GM10248 (cell line): ENCODE results near the gene NKD2.

Source experiments
- CTCF ChIA-PET: fragments of 300-600 bp; sonication (Branson Sonifier 250); formaldehyde crosslinking; extraction: SDS; loops from one replicate; lab custom pipeline; 2021; ENCODE audit warnings: antibody characterized with exemption; lab: Yijun Ruan, JAX
- POLR2A ChIA-PET: fragments of 350-650 bp; sonication (Branson Sonifier 250); formaldehyde crosslinking; extraction: SDS; loops from one replicate; lab custom pipeline; 2020; ENCODE audit warnings: antibody characterized with exemption; lab: Yijun Ruan, JAX
- DNase-seq: peaks from one replicate; pipeline ENCODE4 v3.0.0; 2012; ENCODE audit errors: extremely low spot score
- CTCF ChIP-seq: IDR thresholded peaks from 2 replicates; pipeline ENCODE4 v1.5.1; 2012; ENCODE audit warnings: mild to moderate bottlenecking, low read depth; ENCODE audit errors: extremely low read depth, missing control alignments, control extremely low read depth

The NKD2 gene

DNA sequence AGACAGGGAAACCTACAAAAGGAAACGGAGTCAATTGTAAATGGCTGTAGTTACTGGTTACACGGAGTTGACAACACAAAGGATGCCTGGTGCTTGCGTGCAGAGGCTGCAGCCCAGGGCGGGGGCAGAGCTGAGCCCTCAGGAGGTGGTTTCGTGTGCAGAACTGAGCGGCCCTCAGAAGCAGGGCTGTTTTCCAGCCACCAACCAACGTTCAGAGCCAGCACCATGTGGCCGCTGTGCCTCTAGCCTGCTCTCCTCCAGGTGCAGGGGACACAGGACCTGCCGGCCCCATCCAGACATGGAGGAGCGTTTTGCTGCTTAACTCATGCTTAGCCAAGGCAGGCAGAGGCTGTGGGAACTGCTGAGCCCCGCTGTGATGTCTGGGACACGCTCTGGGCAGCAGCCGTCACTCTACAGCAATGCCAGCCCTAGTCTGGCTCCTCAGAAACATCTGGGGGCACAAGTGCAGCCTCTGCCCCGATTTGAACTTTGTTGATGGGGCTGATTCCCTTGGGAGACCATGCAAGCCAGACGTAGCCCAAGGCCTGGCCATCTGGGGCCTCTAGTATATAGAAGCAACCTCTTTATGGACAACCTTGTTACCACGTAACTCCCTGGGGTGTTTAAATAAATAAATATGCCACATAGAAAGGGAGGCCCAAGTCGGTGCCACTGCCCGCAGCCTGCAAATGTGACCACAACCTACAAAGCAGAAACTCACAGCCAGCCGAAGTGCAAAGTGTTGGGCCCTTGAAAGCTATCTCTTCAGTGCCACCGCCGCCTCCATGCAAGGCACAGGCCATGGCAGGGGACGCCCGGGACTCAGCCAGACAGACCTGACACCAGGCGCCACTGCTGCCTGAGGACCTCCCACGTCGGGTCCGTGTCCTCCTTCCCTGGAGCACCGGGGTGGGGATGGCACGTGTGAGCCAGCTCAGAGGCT is 42.1 kb downstream of the NKD2 start:
- DNase-seq, result no peak
- ChIA-PET POLR2A (no interaction called here), CTCF (no interaction called here)

DNA sequence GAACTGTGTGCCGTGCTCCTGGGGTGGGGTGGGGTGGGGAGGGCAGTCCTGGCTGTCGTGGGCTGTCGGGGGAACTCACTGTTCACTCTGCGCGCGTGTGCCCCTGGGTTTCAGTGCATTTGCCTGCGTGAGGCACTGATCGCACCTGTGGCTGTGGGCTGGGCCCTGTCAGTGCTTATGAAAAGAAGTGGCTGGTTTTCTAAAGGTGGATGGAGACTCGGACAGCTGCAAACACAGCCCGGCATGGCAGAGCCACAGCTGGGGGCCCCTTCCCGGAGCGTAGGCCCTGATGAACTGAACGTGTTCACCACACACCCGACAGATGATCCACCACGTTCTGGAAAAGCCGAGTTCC is 42.7 kb downstream of the NKD2 start:
- ChIA-PET POLR2A (no interaction called here), CTCF (no interaction called here)
- no peak for DNase-seq
- no peak for TF ChIP-seq CTCF

More for the DNA sequence above, 42.1 kb downstream of the NKD2 start:
- TF ChIP-seq CTCF, result no peak

DNA sequence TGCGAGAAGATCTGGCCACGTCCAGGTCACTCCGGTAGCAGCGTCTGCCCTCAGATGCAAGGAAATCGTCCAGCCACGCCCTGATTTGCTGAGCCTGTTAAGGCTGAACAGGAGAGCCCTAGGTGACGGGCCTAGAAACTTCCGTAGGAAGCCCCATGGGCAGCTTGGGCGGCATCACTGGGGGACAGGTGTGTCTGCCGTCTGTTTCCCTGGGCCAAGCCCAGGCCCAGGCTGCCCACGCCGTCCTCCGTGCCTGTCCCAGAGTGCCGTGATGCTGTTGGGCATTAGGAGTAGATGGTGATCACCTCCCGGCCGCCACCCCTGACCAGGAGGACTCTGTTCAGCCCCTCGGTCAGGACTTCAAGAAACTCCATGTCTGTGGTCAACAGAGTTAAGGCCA is 43.5 kb downstream of the NKD2 start:
- POLR2A ChIA-PET, result no interaction called here
- CTCF ChIA-PET, result no interaction called here
- no peak for DNase-seq
- TF ChIP-seq CTCF, result no peak

DNA sequence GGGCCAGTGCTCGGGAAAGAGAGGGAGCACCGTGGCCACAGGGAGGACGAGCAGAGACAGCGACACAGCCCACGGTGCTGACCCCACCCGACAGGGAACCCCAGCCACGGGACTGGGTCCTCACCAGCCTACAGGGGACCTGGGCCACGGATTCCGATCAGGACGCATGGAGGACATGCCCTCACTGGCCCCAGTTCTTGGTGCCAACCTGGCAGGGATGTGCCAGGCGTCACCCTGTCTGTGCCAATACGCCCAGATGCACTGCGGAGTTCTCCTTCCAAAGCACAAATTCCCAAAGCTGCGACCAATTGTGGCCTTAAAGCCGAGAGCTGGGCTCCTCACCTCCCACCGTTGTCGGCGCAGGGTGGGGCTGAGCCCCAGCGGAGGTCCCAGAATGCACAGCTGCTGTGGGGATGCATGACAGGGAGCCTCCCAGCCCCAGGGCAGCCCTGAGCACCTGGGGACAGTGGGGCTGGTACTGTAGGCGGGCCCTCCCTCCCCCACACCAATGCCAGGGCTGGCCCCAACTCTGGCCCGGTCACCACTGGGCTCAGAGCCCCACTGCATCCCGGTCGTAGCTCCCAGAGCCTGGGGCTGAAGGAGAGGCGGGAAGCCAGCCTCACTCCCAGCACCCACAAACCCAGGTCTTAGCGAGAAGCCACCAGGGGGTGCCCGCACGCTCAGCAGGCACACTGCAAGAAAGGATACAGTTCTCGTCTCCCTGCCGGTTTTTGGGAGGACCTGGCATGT is 44.2 kb downstream of the NKD2 start:
- ChIA-PET POLR2A (interaction anchor here (0.7 kb wide), 1 partner anchor 42 kb away, joined by 3 read pairs; no protein-coding TSS in a partner anchor), CTCF (interaction anchor here (1.1 kb wide), 1 partner anchor 44 kb away, joined by 3 read pairs; the partner anchor contains the start of gene NKD2)
- TF ChIP-seq CTCF, result no peak
- no peak for DNase-seq

DNA sequence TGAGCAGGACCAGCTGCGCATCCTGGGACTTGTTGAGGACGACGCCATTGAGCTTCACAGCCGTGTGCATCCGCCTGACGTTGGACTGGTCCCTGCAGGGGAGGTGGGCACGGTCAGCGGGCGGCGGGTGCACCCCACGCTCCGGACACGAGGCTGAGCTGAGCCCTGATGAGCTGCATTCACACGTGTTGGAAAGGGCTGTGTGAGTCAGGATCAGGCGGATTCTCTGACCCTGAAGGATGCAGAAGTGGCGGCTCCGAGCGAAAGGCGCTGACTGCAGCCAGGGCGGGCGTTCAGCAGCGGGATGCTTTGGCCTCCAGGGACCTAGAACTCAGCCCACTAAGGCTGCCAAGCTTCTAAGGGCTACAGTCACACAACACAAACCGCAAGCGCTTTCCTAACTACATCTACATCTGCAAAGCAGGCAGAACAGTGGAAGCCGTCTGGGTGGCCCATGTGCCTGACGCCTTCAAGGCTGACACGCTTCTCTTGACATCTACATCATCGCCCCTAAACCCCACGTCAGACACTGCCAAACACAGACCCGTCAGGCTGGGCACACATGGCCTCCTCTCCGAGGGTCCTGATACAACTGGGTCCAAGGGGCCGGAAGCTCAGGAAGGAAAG is 44.9 kb downstream of the NKD2 start:
- ChIA-PET CTCF (interaction anchor here (1.1 kb wide), 1 partner anchor 45 kb away, joined by 3 read pairs; the partner anchor contains the start of gene NKD2), POLR2A (no interaction called here)
- no peak for TF ChIP-seq CTCF
- no peak for DNase-seq
